Nephron (organoid): Measurements from ENCODE around the gene TST.
A peak's percentile ranks its signal among the peaks of the same experiment; 100 is the strongest.

Experiments used
- H3K27ac Mint-ChIP-seq, 3 experiments: 2 replicates each; pipeline ENCODE4 v1.8.0; 2020; ENCODE audit warnings: mixed read lengths in 3 of 3, mild to moderate bottlenecking in 2 of 3, moderate library complexity in 1 of 3
- H3K27me3 Mint-ChIP-seq: 2 replicates; pipeline ENCODE4 v1.8.0; 2021; ENCODE audit warnings: low read depth, mild to moderate bottlenecking, moderate library complexity, mixed read lengths
- H3K36me3 Mint-ChIP-seq: 2 replicates; pipeline ENCODE4 v1.8.0; 2020; ENCODE audit warnings: low read depth, mixed read lengths
- H3K4me1 Mint-ChIP-seq: 2 replicates; pipeline ENCODE4 v1.8.0; 2020; ENCODE audit warnings: mixed read lengths
- H3K4me3 Mint-ChIP-seq, 3 experiments: 2 replicates each; pipeline ENCODE4 v1.8.0; 2020; ENCODE audit warnings: mild to moderate bottlenecking in 3 of 3, mixed read lengths in 3 of 3, moderate library complexity in 2 of 3
- H3K9me3 Mint-ChIP-seq: 2 replicates; pipeline ENCODE4 v1.8.0; 2020; ENCODE audit warnings: mixed read lengths
- CTCF ChIP-seq, 3 experiments: fragments of 200-600 bp; sonication (generic); IDR thresholded peaks; one replicate each; pipeline ENCODE4 v1.5.0; 2021; ENCODE audit warnings: antibody characterized with exemption in 3 of 3; ENCODE audit not compliant: unreplicated experiment in 3 of 3

Gene TST

GRCh38 chr22:37021041-37021440 is 1.8 kb upstream of the TST start:
- Mint-ChIP-seq H3K4me1 (peaks cover 14% of the 10 kb centered on the region), H3K36me3 (peaks cover 17% of the 10 kb centered on the region), H3K9me3 (no peaks in the 10 kb centered on the region), H3K27ac (no peak overlapping the region), H3K27me3 (no peaks in the 10 kb centered on the region), H3K4me3 (peak overlapping the region; percentile 30 to 95 (median 93))
- TF ChIP-seq CTCF (IDR thresholded peaks at IDR 0.05; ENCODE audit: unreplicated experiment in 3 of 3): no peak

- Mint-ChIP-seq H3K27ac (peak overlapping the region; percentile 91 to 99 (median 97)), H3K4me3 (peak overlapping the region; percentile 93 to 96 (median 95)), H3K27me3 (no peaks in the 10 kb centered on the region), H3K36me3 (peaks cover 9% of the 10 kb centered on the region), H3K9me3 (no peaks in the 10 kb centered on the region), H3K4me1 (peaks cover 18% of the 10 kb centered on the region)
- TF ChIP-seq CTCF (IDR thresholded peaks at IDR 0.05; ENCODE audit: unreplicated experiment in 3 of 3): peak in 2 of 3 experiments; percentile 3 to 8
Observed at GRCh38 chr22:37020192-37020479, 889 bp upstream of the TST start.

GRCh38 chr22:37018815-37019308 is 385 bp downstream of the TST start:
- no peaks in the 10 kb centered on the region for H3K27me3 Mint-ChIP-seq
- peak overlapping the region; percentile 94 for H3K4me3 Mint-ChIP-seq
- no peaks in the 10 kb centered on the region for H3K9me3 Mint-ChIP-seq
- H3K27ac Mint-ChIP-seq: peak overlapping the region; percentile 84 to 97 (median 94)
- peaks cover 20% of the 10 kb centered on the region for H3K4me1 Mint-ChIP-seq
- peaks cover 4% of the 10 kb centered on the region for H3K36me3 Mint-ChIP-seq
- TF ChIP-seq CTCF (IDR thresholded peaks at IDR 0.05; ENCODE audit: unreplicated experiment in 3 of 3): no peak

- no peaks in the 10 kb centered on the region for H3K27me3 Mint-ChIP-seq
- peak overlapping the region; percentile 94 for H3K4me3 Mint-ChIP-seq
- H3K9me3 Mint-ChIP-seq: no peaks in the 10 kb centered on the region
- H3K4me1 Mint-ChIP-seq: peaks cover 20% of the 10 kb centered on the region
- no peaks in the 10 kb centered on the region for H3K36me3 Mint-ChIP-seq
- peak overlapping the region; percentile 89 to 97 (median 94) for H3K27ac Mint-ChIP-seq
- TF ChIP-seq CTCF (IDR thresholded peaks at IDR 0.05; ENCODE audit: unreplicated experiment in 3 of 3): no peak
Observed at GRCh38 chr22:37018086-37018814, 997 bp downstream of the TST start.

- no peak for TF ChIP-seq CTCF (IDR thresholded peaks at IDR 0.05; ENCODE audit: unreplicated experiment in 3 of 3)
- H3K4me3 Mint-ChIP-seq: peak overlapping the region; percentile 94
- H3K27me3 Mint-ChIP-seq: no peaks in the 10 kb centered on the region
- H3K27ac Mint-ChIP-seq: peak overlapping the region in 2 of 3 experiments; percentile 68 to 89
- H3K36me3 Mint-ChIP-seq: no peaks in the 10 kb centered on the region
- peaks cover 20% of the 10 kb centered on the region for H3K4me1 Mint-ChIP-seq
- no peaks in the 10 kb centered on the region for H3K9me3 Mint-ChIP-seq
Observed at GRCh38 chr22:37017356-37017755, 1.9 kb downstream of the TST start.
